KOPT-K1 (cell line): Measurements from ENCODE around the gene H2AZ1.
A peak's percentile ranks its signal among the peaks of the same experiment; 100 is the strongest.
"Not testable (repeated sequence)": the region's sequence is repeated elsewhere in the genome, so short reads cannot be mapped to it uniquely, and the experiment has no call there.

Experiments used
- H3K27ac ChIP-seq: fragments of 200-600 bp; sonication (generic); 2 replicates; pipeline ENCODE4 v1.5.1; 2016; ENCODE audit warnings: antibody characterized with exemption, mild to moderate bottlenecking, low read depth, low read length; ENCODE audit not compliant: poor library complexity, severe bottlenecking
- H3K36me3 ChIP-seq: fragments of 200-600 bp; sonication (generic); 2 replicates; pipeline ENCODE4 v1.5.1; 2017; ENCODE audit warnings: antibody characterized with exemption, mild to moderate bottlenecking, low read length, moderate library complexity; ENCODE audit not compliant: insufficient read depth
- H3K9me3 ChIP-seq: fragments of 200-600 bp; sonication (generic); 2 replicates; pipeline ENCODE4 v1.5.1; 2017; ENCODE audit warnings: antibody characterized with exemption, low read length, mild to moderate bottlenecking; ENCODE audit not compliant: insufficient read depth, poor library complexity, severe bottlenecking

Gene H2AZ1

DNA sequence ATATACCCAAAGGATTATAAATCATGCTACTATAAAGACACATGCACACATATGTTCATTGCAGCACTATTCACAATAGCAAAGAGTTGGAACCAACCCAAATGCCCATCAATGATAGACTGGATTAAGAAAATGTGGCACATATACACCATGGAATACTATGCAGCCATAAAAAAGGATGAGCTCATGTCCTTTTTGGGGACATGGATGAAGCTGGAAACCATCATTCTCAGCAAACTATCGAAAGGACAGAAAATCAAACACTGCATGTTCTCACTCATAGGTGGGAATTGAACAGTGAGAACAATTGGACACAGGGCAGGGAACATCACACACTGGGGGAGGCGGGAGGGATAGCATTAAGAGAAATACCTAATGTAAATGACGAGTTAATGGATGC lies 8.1 kb upstream of the H2AZ1 start:
- H3K36me3 ChIP-seq, H3K27ac ChIP-seq, H3K9me3 ChIP-seq: not testable (repeated sequence)

DNA sequence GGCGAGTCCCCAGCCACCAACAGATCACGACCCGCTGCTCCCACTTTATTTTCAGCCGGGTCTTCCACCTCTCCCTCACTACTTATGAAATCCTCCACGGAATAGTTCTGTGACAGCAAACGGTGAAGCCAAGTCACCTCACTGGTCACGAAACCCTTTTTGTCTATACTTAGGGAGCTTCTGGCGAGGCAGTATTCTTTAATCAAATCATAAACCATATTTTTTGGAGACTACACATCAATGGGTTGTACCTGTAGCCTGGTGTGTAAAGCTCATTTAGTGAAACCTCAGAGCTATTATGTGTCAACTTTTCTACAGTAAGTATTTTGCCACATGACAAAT lies 809 bp upstream of the H2AZ1 start:
- peaks cover 26% of the 10 kb centered on the region for H3K36me3 ChIP-seq
- no peaks in the 10 kb centered on the region for H3K9me3 ChIP-seq
- H3K27ac ChIP-seq: peak overlapping the region; percentile 96

- peak overlapping the region; percentile 96 for H3K27ac ChIP-seq
- H3K36me3 ChIP-seq: peaks cover 32% of the 10 kb centered on the region
- H3K9me3 ChIP-seq: no peaks in the 10 kb centered on the region
Measured at GRCh38 chr4:99949034-99949998, 759 bp downstream of the H2AZ1 start.

- H3K27ac ChIP-seq: peak overlapping the region; percentile 87
- no peaks in the 10 kb centered on the region for H3K9me3 ChIP-seq
- peaks cover 44% of the 10 kb centered on the region for H3K36me3 ChIP-seq
Measured at GRCh38 chr4:99947608-99948007, 2.5 kb downstream of the H2AZ1 start.

DNA sequence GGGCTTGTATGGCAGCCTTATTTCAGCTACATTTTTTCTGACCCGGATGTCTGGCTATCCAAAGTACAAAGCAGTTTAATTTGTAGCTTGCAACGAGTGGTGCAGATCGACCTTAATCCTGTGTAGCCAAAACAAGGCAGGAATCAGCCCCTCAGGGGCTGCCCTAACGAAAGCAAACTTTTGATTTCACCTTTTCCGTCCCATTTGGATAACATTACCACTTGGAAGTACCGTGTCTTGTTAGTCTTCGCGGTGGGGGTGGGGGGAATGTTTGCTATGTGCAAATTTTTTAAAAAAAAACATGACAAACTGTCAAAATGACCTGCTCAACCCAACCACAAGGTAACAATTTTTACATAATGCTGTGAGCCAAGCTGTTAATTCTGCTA lies 2.9 kb downstream of the H2AZ1 start:
- peak overlapping the region; percentile 87 for H3K27ac ChIP-seq
- no peaks in the 10 kb centered on the region for H3K9me3 ChIP-seq
- H3K36me3 ChIP-seq: peaks cover 44% of the 10 kb centered on the region

DNA sequence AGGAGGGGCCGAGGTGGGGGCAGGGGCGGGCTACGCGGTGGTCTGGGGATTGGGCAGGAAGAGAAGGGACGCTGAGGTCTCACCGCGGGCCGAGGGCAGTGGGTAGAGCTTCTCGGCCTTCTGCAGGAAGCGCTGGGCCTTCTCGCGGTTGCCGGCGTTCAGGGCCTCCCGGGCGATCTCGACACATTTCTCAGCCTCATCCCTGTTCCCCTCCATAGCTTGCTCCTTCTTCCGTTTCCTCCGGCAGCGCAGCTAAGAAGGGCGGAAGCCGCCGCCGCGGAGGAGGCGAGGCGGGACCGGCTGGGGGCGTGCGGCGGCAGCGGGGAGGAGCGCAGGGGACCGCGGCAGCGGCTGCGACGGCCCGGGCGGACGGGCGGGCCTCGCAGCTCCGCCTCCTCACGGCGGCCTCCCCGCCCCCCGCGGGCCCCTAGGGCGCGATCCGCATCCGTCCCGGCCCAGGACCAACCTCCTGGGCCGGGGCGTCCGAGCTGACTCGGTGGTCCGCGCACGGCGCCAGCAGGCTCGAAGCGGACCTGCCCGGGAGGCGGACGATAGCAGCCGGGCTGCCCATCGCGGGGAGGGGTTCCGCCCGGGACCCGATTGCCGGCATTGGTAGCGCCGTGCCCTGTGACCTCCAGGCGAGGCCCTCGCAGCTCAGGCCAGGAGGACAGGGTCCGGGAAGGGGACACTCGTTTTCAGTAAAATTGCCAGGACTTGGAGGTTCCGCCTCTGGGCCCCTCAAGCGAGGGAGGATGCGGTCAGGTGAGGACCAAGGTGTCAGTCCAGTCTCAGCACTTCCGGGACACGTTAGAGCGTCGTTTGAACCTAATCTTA lies 3.5 kb downstream of the H2AZ1 start, which contains the start of gene DNAJB14:
DNAJB14 (minus strand) TSS at position 263 of the 834 bp plus-strand sequence; CDS start at position 216, 47 bp downstream.
- Histone ChIP-seq H3K36me3 (peaks cover 46% of the 10 kb centered on the region), H3K27ac (peak within 1 kb of the TSS; percentile 87), H3K9me3 (no peaks in the 10 kb centered on the region)

DNA sequence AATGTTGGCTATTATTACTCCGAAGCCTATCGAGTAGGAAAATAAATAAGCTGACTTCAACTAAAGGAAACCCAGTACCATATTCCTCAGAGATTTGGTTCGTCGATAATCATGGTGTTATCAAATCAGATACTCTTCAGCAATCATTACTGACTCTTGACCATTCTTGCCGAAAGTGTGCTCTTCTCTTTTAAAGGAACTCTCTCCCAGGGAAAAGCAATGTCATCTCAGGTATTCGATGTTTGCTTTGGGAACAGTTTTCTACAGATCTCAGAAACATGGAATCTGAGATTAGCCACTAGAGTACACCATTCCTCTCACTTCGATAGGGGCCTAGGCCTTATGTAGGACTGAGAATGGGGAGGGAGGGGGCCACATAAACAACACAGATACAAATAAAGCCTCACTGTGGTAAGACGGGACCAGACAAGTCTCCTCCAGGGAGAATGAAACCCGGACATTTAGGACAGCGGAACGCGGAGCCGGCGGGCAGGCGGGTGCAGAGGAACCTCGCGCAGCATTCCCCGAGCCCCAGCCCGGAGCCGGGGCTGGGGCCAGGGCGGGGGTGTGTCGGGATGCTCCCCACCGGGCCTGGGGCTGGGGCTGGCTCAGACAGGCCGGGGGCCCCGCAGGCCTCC lies 4.2 kb downstream of the H2AZ1 start:
- peaks cover 52% of the 10 kb centered on the region for H3K36me3 ChIP-seq

GRCh38 chr4:99943904-99944437 lies 6.1 kb downstream of the H2AZ1 start:
- no peaks in the 10 kb centered on the region for H3K9me3 ChIP-seq
- H3K27ac ChIP-seq: no peak overlapping the region
- H3K36me3 ChIP-seq: peaks cover 57% of the 10 kb centered on the region

More for the DNA sequence above, 4.2 kb downstream of the H2AZ1 start:
- no peaks in the 10 kb centered on the region for H3K9me3 ChIP-seq
- peak overlapping the region; percentile 87 for H3K27ac ChIP-seq

DNA sequence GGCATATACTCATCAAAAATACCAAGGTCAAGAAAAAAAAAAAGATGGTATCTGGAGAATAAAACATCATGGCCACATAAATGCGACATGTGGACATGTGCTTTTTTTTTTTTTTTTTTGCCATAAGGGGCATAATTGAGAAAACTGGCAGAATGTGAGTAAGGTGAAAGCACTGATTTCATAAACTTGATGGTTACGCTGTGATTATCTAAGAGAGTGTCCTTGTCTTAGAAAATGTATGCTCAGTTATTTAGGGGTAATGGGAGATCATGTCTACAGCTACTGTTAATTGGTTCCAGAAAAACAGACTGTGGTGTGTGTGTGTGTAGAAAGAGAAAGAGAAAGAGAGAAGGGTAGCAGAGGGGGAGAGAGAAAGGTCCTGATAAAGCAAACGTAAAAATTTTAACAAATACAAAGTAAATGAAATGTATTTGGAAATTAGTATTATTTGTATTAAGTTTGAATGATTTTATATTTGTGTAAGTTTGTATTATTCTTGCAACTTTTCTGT lies 11.8 kb downstream of the H2AZ1 start:
- Histone ChIP-seq H3K36me3 (peaks cover 70% of the 10 kb centered on the region), H3K27ac (no peak overlapping the region)

DNA sequence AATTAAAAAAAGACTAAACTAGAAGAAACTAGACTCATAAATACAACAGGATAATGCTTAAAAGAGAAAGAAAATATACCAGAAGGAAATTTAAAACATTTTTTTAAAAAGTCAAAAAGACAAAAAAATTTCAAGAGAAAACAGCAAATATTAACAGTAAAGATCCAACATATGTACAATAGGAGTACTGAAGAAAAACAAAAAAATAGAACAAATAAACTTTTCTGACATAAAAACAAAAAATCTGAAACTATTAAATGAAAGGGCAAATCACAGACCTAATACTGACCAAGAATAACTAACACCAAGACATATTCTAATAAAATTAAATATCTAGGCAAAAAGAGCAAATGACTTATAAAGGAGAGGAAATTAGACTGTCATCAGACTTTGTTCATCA lies 15.2 kb downstream of the H2AZ1 start:
- peaks cover 43% of the 10 kb centered on the region for H3K9me3 ChIP-seq
- peaks cover 74% of the 10 kb centered on the region for H3K36me3 ChIP-seq

More for the DNA sequence above, 11.8 kb downstream of the H2AZ1 start:
- peaks cover 39% of the 10 kb centered on the region for H3K9me3 ChIP-seq

DNA sequence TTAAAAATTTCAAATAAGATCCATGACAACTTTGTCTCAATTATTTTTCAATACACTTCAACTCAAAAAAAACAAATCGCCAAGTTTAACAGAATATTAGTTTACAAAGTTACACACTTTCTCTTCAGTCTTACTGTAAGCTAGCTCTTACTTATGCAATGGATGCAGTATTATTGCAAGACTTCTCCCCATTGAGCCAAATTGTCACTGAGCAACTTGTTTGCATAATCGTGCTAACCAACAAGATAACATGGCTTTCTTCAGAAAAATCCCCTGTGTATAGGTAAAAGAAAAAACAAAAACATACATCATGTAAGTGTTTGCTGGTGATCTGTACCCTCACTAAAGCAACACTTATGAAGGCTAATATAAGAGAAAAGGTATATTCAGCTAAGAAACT lies 22.5 kb downstream of the H2AZ1 start:
- Histone ChIP-seq H3K36me3 (peaks cover 85% of the 10 kb centered on the region), H3K9me3 (peaks cover 4% of the 10 kb centered on the region), H3K27ac (no peak overlapping the region)

More for the DNA sequence above, 15.2 kb downstream of the H2AZ1 start:
- no peak overlapping the region for H3K27ac ChIP-seq

GRCh38 chr4:99921174-99921573 lies 28.9 kb downstream of the H2AZ1 start:
- Histone ChIP-seq H3K27ac (no peak overlapping the region), H3K36me3 (peaks cover 80% of the 10 kb centered on the region), H3K9me3 (peaks cover 6% of the 10 kb centered on the region)

- Histone ChIP-seq H3K9me3 (peaks cover 6% of the 10 kb centered on the region), H3K27ac (no peak overlapping the region), H3K36me3 (peaks cover 79% of the 10 kb centered on the region)
Measured at GRCh38 chr4:99918656-99919055, 31.4 kb downstream of the H2AZ1 start.

GRCh38 chr4:99917575-99917974 lies 32.5 kb downstream of the H2AZ1 start:
- Histone ChIP-seq H3K36me3 (peaks cover 80% of the 10 kb centered on the region), H3K27ac (no peak overlapping the region), H3K9me3 (peaks cover 6% of the 10 kb centered on the region)
